NCI-H2227 (cell line): Measurements from ENCODE around the gene IL12A.
A peak's percentile ranks its signal among the peaks of the same experiment; 100 is the strongest.

Experiments
- DNase-seq: peaks from one replicate; lab custom pipeline; 2025; ENCODE audit not compliant: unreplicated experiment; lab: John Stamatoyannopoulos, UW

IL12A gene

DNA sequence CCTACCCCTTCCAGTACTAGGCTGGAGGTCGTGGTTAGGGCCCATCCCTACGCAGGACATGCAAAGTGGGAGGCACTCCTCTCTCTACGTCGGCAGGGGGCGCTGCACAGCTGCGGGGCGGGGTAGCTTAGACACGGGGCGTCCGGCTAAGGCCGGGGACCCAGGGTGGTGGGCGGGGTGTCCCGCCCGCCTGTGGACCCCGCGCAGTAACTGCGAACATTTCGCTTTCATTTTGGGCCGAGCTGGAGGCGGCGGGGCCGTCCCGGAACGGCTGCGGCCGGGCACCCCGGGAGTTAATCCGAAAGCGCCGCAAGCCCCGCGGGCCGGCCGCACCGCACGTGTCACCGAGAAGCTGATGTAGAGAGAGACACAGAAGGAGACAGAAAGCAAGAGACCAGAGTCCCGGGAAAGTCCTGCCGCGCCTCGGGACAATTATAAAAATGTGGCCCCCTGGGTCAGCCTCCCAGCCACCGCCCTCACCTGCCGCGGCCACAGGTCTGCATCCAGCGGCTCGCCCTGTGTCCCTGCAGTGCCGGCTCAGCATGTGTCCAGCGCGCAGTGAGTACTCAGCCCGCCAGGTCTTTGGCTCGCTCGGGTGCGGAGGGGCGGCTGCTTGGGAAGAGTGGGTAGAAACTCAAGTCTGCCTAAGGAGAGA lies at the start of gene IL12A:
IL12A (plus strand) TSS at position 219 of the 655 bp plus-strand sequence.
- peak; percentile 72 for DNase-seq

DNA sequence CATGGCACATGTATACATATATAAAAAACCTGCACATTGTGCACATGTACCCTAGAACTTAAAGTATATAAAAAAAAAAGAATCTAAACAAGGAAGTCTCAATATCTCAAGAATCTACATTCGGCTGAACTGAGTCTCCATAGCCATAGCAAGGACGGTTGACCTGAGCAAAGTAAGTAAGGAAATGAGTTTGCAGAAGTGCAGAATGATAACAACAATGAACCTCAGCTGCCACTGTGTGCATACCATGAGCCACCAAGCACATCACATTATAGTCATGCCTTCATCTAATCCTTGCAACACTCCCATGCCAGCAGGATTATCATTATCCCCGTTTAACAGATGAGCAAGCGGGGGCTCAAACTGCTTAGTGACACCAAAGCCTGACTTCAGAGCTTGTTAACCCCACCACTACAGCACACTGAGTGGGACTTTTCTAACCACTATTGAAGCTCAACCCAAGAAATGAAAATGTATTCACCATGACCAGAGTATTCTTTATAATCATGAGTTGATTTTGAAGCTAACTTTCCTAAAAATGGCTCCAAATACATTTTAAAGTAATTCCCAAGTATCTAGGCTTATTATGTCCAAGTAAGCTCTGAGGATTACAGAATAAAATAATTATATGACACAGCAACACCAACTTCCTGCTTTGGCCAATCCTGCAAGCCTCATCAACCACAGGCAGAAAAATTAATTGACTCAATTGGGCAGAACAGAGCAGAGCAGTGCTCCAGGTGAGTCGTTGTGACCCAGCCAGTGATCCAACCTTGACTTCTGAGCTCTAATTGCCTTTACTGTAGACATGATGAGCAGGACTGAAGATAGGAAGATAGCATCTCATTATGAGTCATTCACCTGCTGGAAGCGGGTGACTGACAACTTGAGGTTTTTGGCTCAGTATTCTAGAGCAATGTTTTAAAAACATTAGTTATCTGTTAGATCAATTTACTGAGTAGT lies 47.3 kb upstream of the IL12A start:
- no peak for DNase-seq

- DNase-seq: no peak
Measured at GRCh38 chr3:159944781-159945180, 43.9 kb upstream of the IL12A start.

GRCh38 chr3:159945930-159946329 lies 42.7 kb upstream of the IL12A start:
- DNase-seq: no peak

DNA sequence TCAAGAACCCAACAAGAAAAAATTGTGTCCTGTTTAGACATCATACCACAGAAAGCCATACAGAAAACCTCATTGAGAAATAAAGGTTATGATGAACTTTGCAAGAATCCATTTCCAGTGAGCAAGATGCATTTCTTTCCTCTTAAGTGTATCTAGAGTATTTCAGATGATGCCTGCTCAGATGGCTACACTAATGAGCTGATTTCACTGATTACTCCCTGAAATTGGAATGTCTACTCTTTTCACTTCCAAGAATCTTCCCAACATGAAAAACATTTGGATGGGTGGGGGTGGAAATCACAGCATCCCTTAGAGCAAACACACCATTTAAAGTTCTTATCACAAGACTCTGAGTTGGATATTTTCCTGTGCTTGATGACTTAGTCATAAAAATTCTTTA lies 41.4 kb upstream of the IL12A start:
- DNase-seq: no peak

DNA sequence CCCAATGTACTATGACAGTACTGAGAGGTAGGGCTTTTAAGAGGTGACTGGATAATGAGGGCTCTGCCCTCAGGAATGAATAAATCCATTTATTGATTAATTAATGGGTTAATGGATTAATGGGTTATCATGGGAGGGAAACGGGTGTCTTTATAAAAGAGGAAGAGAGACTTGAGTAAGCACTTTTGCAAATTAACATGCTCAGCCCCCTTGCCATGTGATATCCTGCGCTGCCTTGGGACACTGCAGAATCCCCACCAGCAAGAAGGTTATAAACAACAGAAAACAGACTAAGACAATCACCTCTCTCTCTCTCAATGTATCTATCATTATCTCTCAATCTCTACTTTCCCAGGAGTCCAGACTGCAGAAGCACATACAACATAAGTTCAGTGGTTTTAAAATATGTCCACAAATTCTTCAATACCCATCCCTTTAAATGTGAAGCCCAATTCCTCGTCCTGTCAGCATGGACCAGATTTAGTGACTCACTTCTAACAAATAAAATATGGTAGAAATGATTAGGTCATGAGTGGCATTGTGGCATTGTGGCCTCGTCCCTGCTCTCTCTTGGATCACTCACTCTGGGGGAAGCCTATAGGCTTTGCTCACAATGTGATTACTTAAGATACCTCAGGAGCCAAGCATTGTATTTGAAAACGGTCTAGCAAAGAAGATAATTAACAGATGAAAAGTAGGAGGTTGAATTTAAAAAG lies 40.0 kb upstream of the IL12A start:
- DNase-seq: no peak

- no peak for DNase-seq
Measured at GRCh38 chr3:159950156-159950898, 38.3 kb upstream of the IL12A start.

- no peak for DNase-seq
Measured at GRCh38 chr3:159951540-159951939, 37.1 kb upstream of the IL12A start.

DNA sequence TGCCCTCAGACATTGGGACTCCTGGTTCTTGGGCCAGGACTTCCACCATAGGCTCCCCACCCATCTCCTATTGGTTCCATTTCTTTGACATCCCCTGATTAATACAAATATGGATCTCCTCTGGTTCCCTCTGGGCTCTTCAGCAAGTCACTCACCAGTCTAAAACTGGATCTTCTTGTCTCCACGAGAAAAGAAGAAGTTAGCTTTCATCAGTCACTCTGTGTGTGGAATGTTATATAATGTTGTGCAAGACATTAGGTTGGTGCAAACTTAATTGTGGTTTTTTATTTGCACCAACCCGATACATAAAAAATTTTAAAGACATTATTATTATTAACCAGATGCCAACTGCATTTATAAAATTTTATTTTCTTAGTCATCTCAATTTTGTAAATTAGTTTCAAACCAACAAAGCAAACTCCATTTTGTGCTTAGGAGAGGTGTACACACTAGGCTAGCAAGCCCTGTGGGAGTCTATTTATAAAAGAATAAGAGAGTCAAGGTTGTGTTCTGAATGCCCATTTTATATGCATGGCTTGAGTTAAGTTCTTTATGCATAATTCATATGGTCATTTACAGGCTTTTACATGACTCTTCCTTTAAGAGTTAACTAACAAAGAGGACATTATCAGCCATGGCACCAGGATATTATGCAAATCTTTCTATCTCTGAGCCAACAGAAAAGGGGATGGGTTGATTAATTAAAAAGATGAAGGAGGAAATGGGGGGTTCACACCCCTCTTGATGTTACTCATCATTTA lies 35.1 kb upstream of the IL12A start:
- DNase-seq: no peak

- no peak for DNase-seq
Measured at GRCh38 chr3:159960188-159961148, 28.2 kb upstream of the IL12A start.

DNA sequence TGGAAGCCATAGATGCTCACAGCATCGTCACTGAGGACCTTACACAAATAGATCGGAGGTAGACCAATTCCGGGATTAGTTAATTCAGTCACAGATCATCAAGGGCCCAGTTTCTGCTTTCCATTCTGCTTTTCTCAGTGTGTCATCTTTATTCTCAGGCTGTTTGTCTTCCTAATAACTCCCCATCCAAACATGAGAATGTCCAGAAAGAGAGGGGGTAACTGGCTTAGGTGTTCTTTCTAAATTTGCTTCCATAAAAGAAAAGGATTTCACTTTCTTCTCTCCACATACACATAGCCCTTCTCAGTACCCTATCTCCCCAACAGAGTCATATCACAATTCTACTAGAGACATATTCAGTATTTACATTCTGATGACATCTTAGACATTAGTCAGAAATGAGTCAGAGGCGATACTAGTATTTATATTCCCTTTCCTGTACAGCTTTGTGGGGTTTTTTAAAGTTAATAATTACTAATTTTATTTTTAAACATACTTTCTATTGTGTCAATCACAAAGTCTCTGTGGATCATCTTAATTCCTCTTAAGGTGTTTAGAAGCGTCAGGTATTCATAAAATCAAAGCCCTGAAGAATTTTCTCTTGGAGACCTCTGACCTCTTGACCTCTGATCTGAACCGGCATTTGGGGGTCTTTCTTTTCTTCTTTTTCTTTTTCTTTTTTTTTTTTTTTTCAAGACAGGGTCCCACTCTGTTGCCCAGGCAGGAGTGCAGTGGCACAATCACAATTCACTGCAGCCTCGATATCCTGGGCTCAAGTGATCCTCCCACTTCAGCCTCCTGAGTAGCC lies 24.3 kb upstream of the IL12A start:
- DNase-seq: no peak

DNA sequence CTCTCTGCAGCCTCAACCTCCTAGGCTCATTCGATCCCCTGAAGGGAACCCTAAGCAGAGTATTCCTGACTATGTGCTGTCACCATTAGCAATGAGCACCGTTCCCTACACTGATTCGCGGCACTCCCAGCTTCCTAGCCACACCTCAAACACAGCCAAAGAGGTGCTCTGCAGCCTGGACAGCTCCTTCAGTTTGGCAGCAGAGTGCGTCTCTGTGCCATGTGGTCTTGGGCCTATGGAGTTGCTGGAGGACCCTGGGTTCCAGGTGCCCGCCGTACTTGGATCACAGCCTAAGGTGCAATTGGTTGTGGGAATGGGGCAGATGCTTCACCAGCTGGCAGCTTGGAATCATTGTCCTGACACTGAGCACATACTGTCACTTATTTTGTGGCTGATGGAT lies 17.3 kb upstream of the IL12A start:
- DNase-seq: no peak

DNA sequence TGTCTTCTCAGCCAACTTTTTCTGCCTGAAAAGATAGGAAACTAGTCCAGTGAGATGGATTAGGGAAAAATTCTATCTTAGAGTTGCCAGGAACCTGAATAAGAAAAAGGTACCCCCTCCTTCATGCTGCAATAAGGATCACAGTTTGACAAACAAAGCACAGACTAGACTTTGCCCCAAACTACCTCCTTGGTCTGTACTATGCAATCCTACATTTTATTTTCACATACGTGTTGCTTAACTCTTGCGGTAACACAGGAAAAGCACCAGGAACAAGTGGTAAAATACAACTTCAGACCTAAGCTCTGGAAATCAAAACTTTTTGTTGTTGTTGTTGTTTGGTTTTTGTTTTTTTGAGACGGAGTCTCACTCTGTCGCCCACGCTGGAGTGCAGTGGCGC lies 11.3 kb upstream of the IL12A start:
- DNase-seq: no peak

DNA sequence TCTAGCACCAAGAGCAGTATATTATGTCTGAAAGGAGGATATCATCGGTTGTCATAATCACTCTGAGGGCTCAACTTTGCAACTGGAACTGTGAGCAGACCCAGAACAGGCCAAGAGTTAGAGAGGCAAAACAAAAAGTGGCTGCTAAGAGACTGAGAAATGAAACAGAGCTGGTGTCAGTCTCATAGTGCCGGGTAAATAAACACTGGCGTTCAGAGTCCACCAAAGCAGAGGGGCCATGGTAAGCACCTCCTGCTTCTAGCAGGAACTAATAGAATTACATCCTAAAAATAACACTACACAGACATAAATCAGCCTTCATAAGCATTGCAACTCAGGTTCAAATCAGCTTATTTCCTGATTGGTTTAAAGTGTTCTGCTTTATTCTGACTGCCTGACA lies 10.3 kb upstream of the IL12A start:
- no peak for DNase-seq

DNA sequence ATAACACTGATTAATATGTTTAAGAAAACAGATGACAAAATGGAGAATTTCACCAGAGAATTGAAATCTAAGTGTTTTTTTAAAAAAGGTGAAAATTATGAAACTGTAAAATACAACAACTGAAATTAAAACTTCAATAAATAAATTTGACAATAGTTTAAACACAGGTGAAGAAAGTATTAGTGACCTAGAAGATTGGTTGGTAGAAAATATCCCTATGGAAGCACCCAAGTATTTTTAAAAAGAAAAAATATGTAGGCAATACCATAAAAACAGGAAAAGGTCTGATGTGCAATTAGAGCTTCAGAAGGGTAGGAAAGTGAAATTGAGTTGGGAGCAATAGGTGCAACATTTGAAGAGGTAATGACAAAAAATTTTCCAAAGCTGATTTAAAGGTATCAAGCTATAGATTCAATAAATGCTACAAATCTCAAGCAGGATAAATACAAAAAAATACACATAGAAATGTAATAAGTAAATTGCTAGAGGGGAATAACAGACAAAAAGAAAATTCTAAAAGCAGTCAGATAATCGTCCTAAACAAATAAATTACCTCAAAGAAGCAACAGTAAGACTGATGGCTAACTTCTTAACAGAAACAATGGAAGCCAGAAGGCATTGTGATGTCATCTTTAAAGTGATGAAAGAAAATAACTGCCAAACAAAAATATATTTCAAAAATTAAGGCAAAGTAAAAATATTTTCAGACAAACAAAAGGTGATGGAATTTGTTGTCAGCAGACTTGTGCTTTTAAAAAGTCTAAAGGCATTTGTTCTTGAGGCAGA lies 9.5 kb upstream of the IL12A start:
- no peak for DNase-seq

- DNase-seq: no peak
Measured at GRCh38 chr3:159982442-159982974, 6.1 kb upstream of the IL12A start.

GRCh38 chr3:159987291-159987711 lies 1.3 kb upstream of the IL12A start:
- no peak for DNase-seq
